AG04449 (cell line): ENCODE measurements around the gene WDR47.
A peak's percentile ranks its signal among the peaks of the same experiment; 100 is the strongest.

Source experiments
- CTCF ChIA-PET: fragments of 350-600 bp; formaldehyde crosslinking; extraction: SDS; loops from one replicate; lab custom pipeline; 2021; ENCODE audit warnings: antibody characterized with exemption; lab: Yijun Ruan, JAX
- POLR2A ChIA-PET: fragments of 400-600, 350-600 bp; formaldehyde crosslinking; extraction: SDS; loops from one replicate; lab custom pipeline; 2020; ENCODE audit warnings: antibody characterized with exemption, inconsistent platforms; lab: Yijun Ruan, JAX
- DNase-seq: peaks from one replicate; pipeline ENCODE4 v3.0.0-alpha.2; 2010; ENCODE audit warnings: low read depth, low spot score
- H3K4me3 ChIP-seq: 2 replicates; pipeline ENCODE4 v1.5.1; 2011; ENCODE audit warnings: low read depth, mild to moderate bottlenecking, control low read depth, low read length
- TF ChIP-seq, protein P1 (sequence below): IDR thresholded peaks from one replicate; pipeline ENCODE4 v1.5.1; 2011; ENCODE audit warnings: mild to moderate bottlenecking, moderate library complexity, low read length, control low read depth, inconsistent platforms; ENCODE audit not compliant: insufficient read depth; ENCODE audit errors: missing control alignments

Gene WDR47

DNA sequence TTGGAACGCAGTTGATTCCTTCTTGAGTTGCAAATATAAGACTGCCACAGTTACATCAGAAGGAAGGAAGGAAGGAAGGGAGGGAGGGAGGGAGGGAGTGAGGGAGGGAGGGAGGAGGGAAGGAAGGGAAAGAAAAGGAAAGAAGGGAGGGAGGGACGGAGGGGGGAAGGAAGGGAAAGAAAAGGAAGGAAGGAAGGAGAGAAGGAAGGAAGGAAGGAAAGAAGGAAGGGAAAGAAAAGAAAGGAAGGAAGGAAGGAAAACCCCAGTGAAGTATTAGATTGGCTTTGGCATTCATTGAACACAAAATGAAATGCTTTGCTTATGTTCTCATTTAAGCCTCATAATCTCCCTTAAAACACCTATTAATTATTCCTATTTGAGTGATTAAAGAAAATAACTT is 6.4 kb upstream of the WDR47 start:
- DNase-seq: no peak
- no peak overlapping the region for H3K4me3 ChIP-seq
- TF ChIP-seq, protein P1, sequence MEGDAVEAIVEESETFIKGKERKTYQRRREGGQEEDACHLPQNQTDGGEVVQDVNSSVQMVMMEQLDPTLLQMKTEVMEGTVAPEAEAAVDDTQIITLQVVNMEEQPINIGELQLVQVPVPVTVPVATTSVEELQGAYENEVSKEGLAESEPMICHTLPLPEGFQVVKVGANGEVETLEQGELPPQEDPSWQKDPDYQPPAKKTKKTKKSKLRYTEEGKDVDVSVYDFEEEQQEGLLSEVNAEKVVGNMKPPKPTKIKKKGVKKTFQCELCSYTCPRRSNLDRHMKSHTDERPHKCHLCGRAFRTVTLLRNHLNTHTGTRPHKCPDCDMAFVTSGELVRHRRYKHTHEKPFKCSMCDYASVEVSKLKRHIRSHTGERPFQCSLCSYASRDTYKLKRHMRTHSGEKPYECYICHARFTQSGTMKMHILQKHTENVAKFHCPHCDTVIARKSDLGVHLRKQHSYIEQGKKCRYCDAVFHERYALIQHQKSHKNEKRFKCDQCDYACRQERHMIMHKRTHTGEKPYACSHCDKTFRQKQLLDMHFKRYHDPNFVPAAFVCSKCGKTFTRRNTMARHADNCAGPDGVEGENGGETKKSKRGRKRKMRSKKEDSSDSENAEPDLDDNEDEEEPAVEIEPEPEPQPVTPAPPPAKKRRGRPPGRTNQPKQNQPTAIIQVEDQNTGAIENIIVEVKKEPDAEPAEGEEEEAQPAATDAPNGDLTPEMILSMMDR: no peak
- ChIA-PET POLR2A (no interaction called here), CTCF (interaction anchor here (1.5 kb wide), 1 partner anchor 12 kb away, joined by 3 read pairs; no protein-coding TSS in a partner anchor)

DNA sequence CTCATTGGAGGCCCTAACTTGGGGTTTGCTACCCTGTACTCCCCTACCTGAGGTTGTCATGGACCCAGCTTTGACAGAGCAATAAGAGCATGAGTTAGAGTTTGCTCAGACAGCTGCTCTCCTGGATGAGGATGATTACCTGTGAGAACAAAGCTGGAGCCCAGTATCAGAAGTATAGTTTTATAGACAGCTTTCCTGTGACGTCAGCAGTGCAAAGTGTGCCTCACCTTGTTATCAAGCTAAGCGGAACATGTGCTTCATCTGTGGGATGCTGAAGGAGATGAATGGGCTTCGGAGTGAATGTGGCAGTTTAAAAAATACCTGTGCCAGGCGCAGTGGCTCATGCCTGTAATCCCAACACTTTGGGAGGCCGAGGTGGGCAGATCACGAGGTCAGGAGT is 5.4 kb upstream of the WDR47 start:
- H3K4me3 ChIP-seq: no peak overlapping the region
- CTCF ChIA-PET: interaction anchor here (1.5 kb wide), 1 partner anchor 13 kb away, joined by 3 read pairs; no protein-coding TSS in a partner anchor
- POLR2A ChIA-PET: no interaction called here
- TF ChIP-seq, protein P1: no peak
- no peak for DNase-seq

DNA sequence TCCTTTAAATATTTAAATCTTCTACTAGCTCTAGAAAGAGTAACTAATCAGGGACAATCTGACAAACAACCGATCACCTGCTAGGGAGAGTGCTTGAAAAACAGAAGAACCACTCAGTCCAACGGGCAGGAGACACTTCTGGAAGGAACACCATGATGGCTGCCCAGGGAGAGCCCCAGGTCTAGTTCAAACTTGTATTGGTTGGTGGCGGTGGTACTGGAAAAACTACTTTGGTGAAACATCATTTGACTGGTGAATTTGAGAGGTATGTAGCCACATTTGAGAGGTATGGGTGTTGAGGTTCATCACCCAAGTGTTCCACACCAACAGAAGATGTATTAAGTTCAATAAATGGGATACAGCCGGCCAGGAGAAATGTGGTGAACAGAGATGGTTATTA is 4.8 kb upstream of the WDR47 start:
- POLR2A ChIA-PET: interaction anchor here (0.6 to 0.7 kb wide), 2 partner anchors 21 to 53 kb away, joined by 3 to 4 read pairs; no protein-coding TSS in a partner anchor

DNA sequence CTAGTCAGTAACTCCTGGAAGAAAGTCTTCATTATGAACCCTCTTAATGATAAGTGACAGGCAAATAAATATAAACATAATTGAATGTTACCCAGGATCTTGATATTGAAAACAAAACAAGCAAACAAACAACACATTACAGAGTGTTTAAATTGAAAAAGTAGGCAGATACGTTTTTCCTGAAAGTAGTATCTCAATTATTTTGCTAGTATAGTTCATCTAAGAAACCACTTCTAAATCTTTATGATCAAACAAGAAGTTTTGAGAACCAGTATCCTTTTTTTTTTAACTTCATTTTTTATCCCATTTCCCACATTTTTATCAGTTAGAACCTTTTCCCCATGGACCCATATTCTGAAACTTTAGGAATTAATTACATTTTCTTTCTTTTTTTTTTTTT is 3.7 kb upstream of the WDR47 start:
- ChIA-PET CTCF (no interaction called here), POLR2A (no interaction called here)

More for the DNA sequence above, 4.8 kb upstream of the WDR47 start:
- CTCF ChIA-PET: interaction anchor here (1.5 kb wide), 1 partner anchor 14 kb away, joined by 3 read pairs; no protein-coding TSS in a partner anchor
- TF ChIP-seq, protein P1: no peak
- no peak overlapping the region for H3K4me3 ChIP-seq
- no peak for DNase-seq

DNA sequence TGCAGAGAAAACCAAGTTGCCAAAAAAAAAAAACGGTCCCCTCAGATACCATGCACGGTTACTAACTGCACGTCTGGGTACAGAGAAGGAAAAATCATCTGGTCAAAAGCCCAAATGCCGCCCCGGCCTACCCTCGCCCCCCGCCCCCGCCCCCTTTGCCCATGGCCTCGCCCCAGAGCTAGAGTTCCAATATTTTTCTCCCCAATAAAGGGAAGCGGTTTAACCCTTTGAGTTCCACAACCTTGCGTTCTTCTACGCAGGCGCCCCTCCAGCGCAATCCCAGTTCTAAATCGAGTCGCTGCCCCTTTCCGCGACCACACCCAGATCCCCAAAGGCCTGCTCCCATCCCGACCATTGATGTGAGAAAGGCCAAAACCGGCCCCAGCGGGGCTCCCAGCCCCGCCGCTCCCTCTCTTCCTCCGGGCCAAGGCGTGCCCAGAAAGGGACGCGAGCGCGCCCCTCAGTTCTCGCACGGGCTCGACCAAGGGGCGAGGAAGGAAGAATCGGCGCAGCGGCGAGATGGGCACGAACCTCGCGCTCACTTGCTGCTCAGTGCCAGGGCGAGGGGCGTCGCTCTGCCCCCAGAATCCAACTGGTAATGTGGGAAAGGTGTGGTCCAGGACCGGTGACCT is 797 bp downstream of the WDR47 start:
- H3K4me3 ChIP-seq: peak overlapping the region; percentile 87
- TF ChIP-seq, protein P1: no peak
- CTCF ChIA-PET: no interaction called here
- no peak for DNase-seq
- POLR2A ChIA-PET: interaction anchor here (1.6 kb wide), 1 partner anchor 59 kb away, joined by 9 read pairs; no protein-coding TSS in a partner anchor

More for the DNA sequence above, 3.7 kb upstream of the WDR47 start:
- DNase-seq: no peak
- TF ChIP-seq, protein P1: no peak
- H3K4me3 ChIP-seq: no peak overlapping the region

DNA sequence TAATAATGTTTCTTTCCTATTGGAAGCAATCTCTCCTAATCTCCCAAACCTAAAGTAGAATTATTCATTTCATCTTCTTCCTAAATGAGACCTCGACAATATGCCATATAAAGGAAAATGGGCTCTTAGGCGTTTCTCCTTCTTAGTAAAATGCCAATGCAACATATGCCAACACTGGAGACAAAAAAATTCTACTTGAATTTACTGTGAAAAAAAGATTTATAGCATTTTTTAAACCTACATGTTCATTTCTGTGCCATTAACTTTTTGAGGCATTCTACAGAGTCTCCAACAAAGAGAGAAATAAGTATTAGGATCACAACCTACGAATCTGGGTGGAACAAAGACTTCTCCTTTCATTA is 1.3 kb downstream of the WDR47 start:
- peak overlapping the region; percentile 87 for H3K4me3 ChIP-seq
- DNase-seq: no peak
- CTCF ChIA-PET: no interaction called here
- POLR2A ChIA-PET: no interaction called here
- TF ChIP-seq, protein P1: no peak
